ENCODE data around the gene EFNA2. TPM values are rescaled to one million over a fixed set of nuclear protein-coding genes. Genes with fewer than 3 reads are reported as not detected.

The EFNA2 gene
- total RNA-seq, 1 donor from 2014 or later: 15.0 TPM

DNA sequence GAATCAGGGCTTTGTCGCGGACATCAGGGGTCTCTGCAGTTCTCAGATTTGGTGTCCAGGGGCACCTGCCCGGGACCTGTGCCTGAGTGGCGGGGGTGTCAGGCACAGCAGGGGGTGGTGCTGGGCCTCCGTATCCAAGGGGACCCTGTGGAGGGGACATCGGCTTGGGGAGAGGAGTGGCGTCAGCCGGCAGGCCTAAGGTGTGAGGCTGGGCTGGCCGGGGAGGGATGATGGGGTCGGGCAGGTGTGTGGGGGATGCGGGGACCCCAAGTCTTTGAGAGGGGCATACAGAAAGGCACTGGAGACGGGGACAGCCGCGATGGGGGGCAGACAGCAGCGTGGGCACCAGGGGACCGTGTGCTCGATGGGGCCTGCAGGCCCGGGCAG lies 2.5 kb downstream of the EFNA2 start:
- peaks cover 14% of the 10 kb centered on the region for H3K27me3 Mint-ChIP-seq (ENCODE audit: low read depth)
- H3K27ac Mint-ChIP-seq: no peak overlapping the region
- no peaks in the 10 kb centered on the region for H3K36me3 Mint-ChIP-seq
- H3K4me3 Mint-ChIP-seq: peak overlapping the region; percentile 36
- no peaks in the 10 kb centered on the region for H3K9me3 Mint-ChIP-seq
- H3K4me1 Mint-ChIP-seq: peaks cover 7% of the 10 kb centered on the region
- no peak for DNase-seq (ENCODE audit: low spot score in 2 of 2, unreplicated experiment in 2 of 2)
- TF ChIP-seq, protein P1, sequence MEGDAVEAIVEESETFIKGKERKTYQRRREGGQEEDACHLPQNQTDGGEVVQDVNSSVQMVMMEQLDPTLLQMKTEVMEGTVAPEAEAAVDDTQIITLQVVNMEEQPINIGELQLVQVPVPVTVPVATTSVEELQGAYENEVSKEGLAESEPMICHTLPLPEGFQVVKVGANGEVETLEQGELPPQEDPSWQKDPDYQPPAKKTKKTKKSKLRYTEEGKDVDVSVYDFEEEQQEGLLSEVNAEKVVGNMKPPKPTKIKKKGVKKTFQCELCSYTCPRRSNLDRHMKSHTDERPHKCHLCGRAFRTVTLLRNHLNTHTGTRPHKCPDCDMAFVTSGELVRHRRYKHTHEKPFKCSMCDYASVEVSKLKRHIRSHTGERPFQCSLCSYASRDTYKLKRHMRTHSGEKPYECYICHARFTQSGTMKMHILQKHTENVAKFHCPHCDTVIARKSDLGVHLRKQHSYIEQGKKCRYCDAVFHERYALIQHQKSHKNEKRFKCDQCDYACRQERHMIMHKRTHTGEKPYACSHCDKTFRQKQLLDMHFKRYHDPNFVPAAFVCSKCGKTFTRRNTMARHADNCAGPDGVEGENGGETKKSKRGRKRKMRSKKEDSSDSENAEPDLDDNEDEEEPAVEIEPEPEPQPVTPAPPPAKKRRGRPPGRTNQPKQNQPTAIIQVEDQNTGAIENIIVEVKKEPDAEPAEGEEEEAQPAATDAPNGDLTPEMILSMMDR (IDR thresholded peaks at IDR 0.05; ENCODE audit: unreplicated experiment): no peak

DNA sequence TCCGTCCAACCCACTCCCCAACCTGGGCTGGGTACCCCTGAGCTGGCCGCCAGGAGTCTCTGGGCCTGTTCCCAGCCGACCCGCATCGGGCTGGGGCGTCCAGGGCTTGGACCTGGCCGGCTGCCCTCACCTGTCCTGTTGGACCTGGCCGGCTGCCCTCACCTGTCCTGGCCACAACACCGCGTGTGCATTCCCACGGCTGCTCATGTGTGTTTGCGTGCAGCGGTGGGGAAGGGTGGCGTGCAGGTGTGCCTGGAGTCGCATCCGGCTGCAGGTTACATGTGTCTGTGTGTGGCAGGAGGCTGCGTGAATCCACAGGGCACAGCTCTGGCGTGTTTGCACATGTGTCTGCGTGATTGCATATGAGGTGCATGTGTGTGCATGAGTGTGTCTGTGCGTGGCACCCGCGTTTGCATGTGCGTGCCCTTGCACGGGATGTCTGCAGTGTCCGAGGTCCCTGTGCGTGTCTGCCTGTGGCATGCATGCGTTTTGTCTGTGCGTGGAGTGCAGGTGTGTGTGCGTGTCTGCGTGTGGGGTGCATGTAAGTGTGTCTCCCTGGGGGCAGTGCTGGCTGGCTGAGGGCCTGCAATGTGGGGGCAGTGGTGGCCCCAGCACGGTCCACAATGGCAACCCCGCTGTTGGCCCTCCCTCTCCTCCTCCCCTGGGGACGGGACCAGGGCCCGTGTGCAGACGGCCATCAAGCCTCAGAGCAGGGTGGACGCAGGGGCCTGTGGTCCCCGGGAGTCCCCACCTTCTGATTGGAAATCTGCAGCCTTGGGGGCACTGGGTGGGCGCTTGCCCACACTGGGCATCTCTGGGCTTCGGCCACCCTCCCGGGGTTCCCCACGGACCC lies 3.4 kb downstream of the EFNA2 start:
- DNase-seq (ENCODE audit: low spot score in 2 of 2, unreplicated experiment in 2 of 2): no peak
- H3K36me3 Mint-ChIP-seq: no peaks in the 10 kb centered on the region
- H3K4me1 Mint-ChIP-seq: peaks cover 7% of the 10 kb centered on the region
- TF ChIP-seq, protein P1 (IDR thresholded peaks at IDR 0.05; ENCODE audit: unreplicated experiment): no peak
- H3K27ac Mint-ChIP-seq: no peak overlapping the region
- H3K4me3 Mint-ChIP-seq: peak overlapping the region; percentile 13
- H3K27me3 Mint-ChIP-seq (ENCODE audit: low read depth): peaks cover 14% of the 10 kb centered on the region
- no peaks in the 10 kb centered on the region for H3K9me3 Mint-ChIP-seq

DNA sequence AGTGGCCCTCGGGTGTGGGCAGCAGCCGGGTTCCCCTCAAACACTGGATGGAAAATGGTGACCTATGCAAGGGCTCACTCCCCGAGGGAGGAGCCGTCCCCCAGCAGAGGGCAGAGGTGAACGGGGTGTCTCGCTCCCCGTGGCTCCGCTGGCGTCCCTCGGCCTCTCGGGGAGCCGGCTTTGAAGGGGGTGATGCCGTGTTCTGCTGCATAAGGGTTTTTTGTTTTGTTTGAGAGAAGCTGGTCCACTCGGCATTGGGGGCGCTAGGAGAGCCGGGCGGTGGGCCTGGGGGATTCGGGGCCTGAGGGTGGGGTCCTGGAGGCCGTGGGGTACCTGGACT lies 4.0 kb downstream of the EFNA2 start:
- H3K27ac Mint-ChIP-seq: no peak overlapping the region
- no peak overlapping the region for H3K4me3 Mint-ChIP-seq
- H3K36me3 Mint-ChIP-seq: no peaks in the 10 kb centered on the region
- no peak for DNase-seq (ENCODE audit: low spot score in 2 of 2, unreplicated experiment in 2 of 2)
- no peaks in the 10 kb centered on the region for H3K9me3 Mint-ChIP-seq
- TF ChIP-seq, protein P1 (IDR thresholded peaks at IDR 0.05; ENCODE audit: unreplicated experiment): no peak
- peaks cover 7% of the 10 kb centered on the region for H3K4me1 Mint-ChIP-seq
- peaks cover 10% of the 10 kb centered on the region for H3K27me3 Mint-ChIP-seq (ENCODE audit: low read depth)

DNA sequence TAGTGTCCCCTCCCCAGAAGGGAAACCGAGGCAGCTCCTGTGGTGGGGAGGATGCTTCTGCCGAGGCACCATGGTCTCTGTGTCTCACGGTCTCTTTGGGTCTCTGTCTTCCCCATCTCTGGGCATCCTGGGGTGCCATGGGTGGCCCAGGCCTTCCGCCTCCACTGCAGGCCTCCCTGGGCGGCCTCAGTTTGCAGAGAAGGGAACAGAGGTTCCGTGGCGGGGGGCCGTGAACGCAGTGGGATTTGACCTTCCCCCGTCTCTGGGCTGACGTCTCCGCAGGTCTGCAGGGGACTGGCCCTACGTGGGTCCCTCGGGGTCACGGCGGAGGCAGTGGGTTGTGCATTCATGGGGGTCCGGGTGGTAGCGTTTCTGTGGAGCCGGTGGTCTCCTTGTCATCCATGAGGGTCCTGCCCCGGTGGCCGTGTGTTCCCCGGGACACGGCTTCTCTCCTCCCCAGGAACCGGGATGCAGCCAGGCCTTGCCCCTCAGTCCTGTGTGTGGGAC lies 4.6 kb downstream of the EFNA2 start:
- Mint-ChIP-seq H3K27ac (no peak overlapping the region), H3K27me3 (ENCODE audit: low read depth) (peaks cover 4% of the 10 kb centered on the region), H3K9me3 (no peaks in the 10 kb centered on the region), H3K36me3 (no peaks in the 10 kb centered on the region), H3K4me3 (no peak overlapping the region), H3K4me1 (peaks cover 2% of the 10 kb centered on the region)
- TF ChIP-seq, protein P1 (IDR thresholded peaks at IDR 0.05; ENCODE audit: unreplicated experiment): no peak
- DNase-seq (ENCODE audit: low spot score in 2 of 2, unreplicated experiment in 2 of 2): no peak

DNA sequence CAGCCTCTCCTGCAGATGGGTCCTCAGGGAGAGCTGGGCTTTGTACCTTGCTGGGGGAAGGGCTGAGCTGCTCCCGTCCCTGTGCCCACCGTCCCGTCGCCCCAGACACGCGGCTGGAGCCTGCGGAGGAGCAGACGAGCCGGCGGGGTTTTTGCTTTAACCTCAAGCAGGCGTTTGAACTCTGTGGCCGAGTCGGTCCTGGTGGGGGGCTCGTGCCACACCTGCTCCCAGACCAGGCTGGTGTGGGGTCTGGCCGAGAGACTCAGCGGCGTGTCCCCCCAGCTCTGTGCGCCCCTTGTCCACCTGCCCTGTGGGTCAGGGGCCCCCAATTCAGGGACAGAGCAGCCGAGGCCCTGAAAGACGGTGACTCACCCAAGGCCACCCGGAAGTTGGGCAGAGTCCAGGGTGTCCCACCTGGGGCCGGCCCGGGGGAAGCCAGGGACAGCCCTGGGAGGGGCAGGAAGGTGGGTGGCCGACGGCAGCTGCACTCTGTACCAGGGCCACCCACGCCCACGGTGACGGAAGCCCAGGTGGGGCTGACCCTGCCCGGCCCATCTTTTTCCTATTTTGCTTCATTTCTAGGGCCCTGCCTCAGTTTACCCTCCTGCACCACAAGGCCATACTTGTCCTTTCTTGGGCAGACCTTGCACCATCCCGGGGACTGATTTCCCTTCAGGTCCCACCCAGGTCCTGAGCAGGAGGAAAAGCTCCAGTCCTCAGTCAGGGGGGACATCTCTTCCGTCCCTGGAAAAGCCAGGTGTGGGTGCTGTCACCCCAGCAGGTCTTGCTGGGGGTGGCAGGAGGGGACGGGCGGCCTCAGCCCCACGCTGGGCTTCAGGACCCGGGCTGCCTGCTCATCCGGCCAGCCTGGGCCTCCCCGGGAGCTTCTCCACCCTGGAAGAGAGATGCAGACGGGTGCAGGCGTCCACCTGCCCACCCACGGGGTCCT lies 5.3 kb downstream of the EFNA2 start:
- TF ChIP-seq, protein P1 (IDR thresholded peaks at IDR 0.05; ENCODE audit: unreplicated experiment): no peak
- Mint-ChIP-seq H3K4me3 (no peak overlapping the region), H3K27me3 (ENCODE audit: low read depth) (peaks cover 3% of the 10 kb centered on the region), H3K4me1 (peaks cover 2% of the 10 kb centered on the region), H3K27ac (no peak overlapping the region), H3K9me3 (no peaks in the 10 kb centered on the region), H3K36me3 (no peaks in the 10 kb centered on the region)
- no peak for DNase-seq (ENCODE audit: low spot score in 2 of 2, unreplicated experiment in 2 of 2)

Measured in mesothelial cell of epicardium (in vitro differentiated cells).